CD4-positive, alpha-beta T cell treated with Interleukin-12 subunit alpha and Interleukin-12 subunit beta, for 1 hour (primary cell): ENCODE results near the gene ALDH3A1.

Experiments used
- DNase-seq: peaks from one replicate; pipeline ENCODE4 v3.0.0-alpha.2; 2020

Gene ALDH3A1

DNA sequence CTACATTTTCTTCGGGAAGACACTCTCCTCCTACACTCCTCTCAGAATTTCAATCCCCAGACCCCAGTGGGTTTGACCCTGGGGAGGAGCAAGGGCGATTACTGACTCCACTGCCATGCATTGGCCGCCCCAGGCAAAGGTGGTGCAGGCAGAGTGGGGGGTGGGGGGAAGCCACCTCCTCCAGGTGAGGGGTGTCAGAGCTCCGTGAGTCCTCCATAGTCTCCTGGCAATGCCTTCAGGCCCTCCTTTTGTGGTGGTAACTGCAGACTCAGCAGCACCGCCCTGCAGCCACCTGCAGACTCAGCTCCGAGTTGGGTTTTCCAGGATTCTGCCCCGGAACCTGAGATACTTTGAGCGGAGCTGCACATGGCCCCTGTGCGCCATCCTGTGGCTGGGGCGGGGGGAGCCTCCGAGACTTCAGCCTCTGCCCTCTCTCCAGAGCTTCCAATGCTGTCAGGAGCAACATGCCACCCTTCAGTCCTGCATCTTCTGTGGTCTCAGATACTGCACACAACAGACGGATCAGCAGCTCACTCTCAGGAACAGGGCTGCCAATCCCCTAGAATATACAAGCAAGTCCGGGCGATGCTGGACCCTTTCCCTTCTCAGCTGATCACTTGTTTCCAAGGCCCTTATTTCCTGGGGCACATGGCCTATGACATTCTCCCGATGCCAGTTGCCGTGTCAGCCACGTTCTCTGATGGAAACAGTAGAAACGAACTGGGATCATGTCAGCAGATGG lies 29.3 kb downstream of the ALDH3A1 start:
- DNase-seq = no peak

- no peak for DNase-seq
Measured at GRCh38 chr17:19718041-19718612, 30.0 kb downstream of the ALDH3A1 start.

GRCh38 chr17:19717411-19717908 lies 30.6 kb downstream of the ALDH3A1 start:
- no peak for DNase-seq

- DNase-seq = no peak
Measured at GRCh38 chr17:19717031-19717360, 31.1 kb downstream of the ALDH3A1 start.

GRCh38 chr17:19716108-19717030 lies 31.7 kb downstream of the ALDH3A1 start, which contains the start of gene SLC47A2:
SLC47A2 (minus strand) TSS chr17:19716584; CDS start chr17:19716555, 29 bp downstream.
- no peak for DNase-seq

- DNase-seq = no peak
Measured at GRCh38 chr17:19714542-19715411, 33.3 kb downstream of the ALDH3A1 start.

GRCh38 chr17:19713901-19714361 lies 34.2 kb downstream of the ALDH3A1 start:
- DNase-seq = no peak

- DNase-seq = no peak
Measured at GRCh38 chr17:19713462-19713861, 34.6 kb downstream of the ALDH3A1 start.

GRCh38 chr17:19712436-19713004 lies 35.6 kb downstream of the ALDH3A1 start:
- no peak for DNase-seq

- DNase-seq = no peak
Measured at GRCh38 chr17:19709841-19710240, 38.3 kb downstream of the ALDH3A1 start.

- DNase-seq = no peak
Measured at GRCh38 chr17:19708431-19709175, 39.5 kb downstream of the ALDH3A1 start.

GRCh38 chr17:19707728-19708221 lies 40.3 kb downstream of the ALDH3A1 start:
- no peak for DNase-seq

- no peak for DNase-seq
Measured at GRCh38 chr17:19706791-19707727, 41.0 kb downstream of the ALDH3A1 start.

DNA sequence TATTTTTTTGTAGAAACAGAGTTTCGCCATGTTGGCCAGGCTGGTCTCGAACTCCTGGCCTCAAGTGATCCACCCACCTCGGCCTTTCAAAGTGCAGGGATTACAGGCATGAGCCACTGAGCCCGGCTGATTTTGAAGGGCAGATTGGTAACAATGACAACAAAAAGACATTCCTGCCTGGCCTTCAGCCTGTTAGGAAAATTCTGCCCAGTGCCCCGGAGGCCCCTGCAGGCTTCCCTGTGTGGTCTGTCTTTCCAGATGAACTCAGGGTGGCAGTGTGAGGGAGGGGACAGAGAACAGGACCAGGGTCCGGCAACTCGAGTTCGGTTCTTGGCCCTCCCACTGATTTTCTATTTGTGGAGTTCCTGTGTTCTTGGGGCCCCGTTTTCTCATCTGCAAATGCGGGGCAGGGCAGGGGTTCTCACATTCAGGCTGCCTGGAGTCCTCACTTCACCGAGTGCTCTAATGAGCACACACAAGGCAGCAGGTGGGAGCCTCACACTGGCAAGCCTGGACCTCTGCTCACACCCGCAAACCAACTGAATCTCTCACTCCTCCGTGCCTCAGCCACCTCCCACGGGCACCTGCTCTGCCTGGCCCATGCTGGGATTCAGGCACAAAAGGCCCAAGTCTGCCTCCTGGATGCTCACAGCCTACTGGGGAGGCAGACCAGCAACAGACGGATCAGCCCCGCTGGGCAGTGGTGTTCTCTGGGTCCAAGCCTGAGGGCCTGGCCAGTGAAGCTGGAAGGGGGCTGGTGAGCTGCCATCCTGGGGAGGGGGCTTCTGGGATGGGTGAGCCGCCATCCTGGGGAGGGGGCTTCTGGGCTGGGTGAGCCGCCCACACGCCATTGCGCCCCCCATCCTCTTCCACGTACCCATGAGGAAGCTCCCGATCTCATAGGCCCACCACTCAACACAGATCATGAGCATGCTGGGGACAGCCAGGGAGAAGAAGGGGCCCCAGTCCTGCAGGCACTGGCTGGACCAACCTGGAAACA lies 42.0 kb downstream of the ALDH3A1 start:
- no peak for DNase-seq

DNA sequence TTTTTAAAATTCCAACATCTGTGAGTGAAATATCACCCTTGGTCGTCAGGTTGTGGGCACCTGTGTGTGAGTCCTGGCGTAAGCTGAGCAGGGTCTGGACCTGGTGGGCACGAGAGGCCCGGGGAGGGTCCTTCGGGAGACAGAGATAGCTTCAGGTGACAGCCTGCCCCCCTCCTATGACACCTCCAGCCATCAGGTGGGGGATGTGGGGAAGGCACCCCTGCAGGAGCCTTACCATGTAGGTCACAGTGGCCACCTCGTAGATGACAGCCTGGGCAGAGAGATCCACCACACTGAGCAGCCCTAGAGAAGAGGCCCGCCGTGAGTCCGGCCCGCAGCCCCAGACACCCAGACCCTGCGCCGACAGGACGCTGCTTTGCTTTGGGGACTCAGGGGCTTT lies 42.9 kb downstream of the ALDH3A1 start:
- DNase-seq = no peak

DNA sequence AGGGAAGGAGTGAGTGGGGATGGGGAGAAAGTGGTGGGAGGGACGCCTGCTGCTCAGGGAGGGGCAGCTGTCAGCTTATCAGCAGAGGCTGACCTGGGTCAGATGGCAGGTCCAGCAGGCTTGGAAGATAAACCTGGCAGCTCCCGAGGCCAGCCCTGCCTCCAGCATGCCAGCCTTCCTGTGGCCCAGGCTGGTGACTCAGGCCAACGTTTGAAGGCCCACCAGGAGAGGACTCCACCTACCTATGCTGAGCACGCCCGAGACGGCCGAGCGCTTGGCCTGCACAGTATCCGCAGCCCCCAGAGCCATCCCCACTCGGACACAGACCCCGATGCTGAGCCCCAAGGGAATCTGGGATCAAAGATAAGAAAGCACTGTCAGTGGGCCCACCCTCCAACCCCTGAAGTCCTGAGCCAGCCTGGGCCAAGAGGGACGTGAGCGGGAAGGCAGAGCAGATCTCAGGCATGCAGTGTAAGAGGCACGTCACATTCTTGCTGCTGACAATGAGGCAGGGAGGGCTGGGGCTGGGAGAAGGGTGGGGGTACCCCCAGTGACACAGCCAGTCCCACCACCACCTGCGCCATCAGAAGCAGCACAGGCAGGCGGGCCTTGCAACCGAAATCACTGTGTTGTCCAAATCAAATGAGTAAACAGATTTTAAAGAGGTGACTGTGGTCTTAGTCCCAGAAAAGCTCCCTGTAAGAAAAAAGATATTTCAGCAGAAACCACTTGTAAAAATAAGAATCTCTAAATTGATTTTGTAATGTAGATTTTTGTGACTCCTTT lies 44.1 kb downstream of the ALDH3A1 start:
- DNase-seq = no peak

DNA sequence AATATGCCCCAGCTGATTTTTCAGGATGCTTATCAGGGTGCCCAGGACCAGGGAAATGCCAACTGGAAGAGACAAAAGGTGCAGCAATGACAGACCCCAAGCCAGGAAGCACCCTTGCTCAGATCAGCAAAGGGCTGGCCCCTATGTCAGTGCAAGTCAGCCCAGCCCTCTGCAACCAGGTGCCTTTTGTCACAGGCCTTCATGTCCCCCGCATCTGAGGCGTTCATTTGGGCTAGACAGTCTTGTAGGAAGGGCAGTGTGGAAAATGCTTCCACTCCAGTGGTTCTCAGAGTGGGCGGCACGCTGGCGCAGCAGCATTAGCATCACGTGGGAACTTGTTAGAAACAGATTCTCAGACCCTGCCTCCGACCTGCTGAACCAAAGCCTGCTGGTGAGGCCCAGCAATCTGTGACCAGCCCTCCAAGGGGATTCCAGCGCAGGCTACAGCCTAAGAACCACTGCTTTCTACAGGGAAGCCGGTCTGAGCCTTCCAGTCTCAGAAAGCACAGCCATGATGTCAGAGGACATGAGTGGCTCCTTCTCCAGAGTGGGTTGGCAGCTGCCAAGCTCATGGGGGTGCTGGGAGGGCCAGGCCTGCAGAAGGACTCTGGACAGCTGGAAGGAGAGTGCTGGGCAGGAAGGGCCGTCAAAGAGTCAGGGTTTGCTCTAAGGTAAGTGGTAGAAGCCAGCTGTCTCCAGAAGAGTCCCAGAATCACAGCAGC lies 44.8 kb downstream of the ALDH3A1 start:
- no peak for DNase-seq
